ENCODE data around the gene CREB1. TPM values are rescaled to one million over a fixed set of nuclear protein-coding genes. Genes with fewer than 3 reads are reported as not detected.

Gene CREB1
- total and polyA plus RNA-seq, 9 of the 15 experiments (the other 6 are each of a cell fraction or from before 2014, with no cell fraction given) = 8.9 to 51.3 (median 19.5) TPM

DNA sequence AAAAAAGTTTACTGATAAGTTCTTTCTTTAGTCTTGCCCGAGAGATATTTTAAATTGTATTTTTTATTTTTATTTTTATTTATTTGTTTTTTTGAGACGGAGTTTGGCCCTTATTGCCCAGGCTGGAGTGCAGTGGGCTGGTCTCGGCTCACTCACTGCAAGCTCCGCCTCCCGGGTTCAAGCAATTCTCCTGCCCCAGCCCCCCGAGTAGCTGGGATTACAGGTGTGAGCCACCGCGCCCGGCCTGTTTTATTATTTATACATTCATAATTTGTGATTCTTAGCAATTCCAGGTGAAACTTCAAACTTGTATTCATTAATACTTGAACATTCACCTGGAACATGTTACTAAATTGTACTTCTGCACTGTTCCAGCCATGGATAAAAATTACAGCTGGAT lies 2.9 kb downstream of the CREB1 start (continued):
- TF ChIP-seq RREB1 (CRISPR knock-in tag; IDR thresholded peaks at IDR 0.05) (no peak), NR2C1 (IDR thresholded peaks at IDR 0.05) (no peak), NR2C1 (tag; IDR thresholded peaks at IDR 0.05) (no peak)

DNA sequence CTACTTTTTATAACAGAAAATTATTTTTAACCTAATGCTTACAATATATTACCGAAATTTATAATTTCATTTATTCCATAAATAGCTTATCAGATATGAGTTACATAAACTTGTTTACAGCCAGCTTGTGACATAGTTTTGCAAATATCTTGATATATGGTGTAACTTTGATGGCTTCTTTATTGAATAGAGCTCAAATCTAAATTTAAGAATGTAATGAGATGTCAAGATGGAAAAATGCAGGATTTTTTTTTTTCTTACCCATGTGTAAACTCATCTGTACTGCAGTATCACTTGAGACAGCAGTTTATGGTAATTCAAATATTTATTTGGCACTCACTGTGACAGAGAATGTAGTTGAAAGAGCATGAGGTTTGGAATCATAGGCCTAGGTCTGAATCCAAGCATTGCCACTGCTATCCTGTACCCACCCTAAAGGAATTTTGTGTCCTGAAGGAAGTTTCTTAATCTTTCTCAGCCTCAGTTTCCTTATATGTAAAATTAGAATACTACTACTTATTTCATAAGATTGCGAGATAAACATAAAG lies 3.8 kb downstream of the CREB1 start:
- Histone ChIP-seq H3K36me3 (ENCODE audit: control insufficient read depth, insufficient read depth, low read length) (peaks cover 5% of the 10 kb centered on the region; the same call in 1 of the 3 replicates), H3K27ac (ENCODE audit: extremely low read depth, low read depth, low read length) (peak overlapping the region; percentile 85), H3K4me2 (ENCODE audit: insufficient read depth, low read length) (peak overlapping the region; percentile 59), H3K4me1 (replicated peaks in 1 of 2; ENCODE audit: control insufficient read depth in 2 of 2, insufficient read depth in 2 of 2, low read length in 2 of 2) (peaks cover 10 to 14% of the 10 kb centered on the region in 2 experiments; a peak in 4 of 5 replicates), H3K27me3 (ENCODE audit: control insufficient read depth in 2 of 2, insufficient read depth in 2 of 2, low read length in 2 of 2) (no peaks in the 10 kb centered on the region), H2AFZ (ENCODE audit: low read depth, low read length) (no peak overlapping the region), H3K79me2 (ENCODE audit: control insufficient read depth, insufficient read depth, low read length) (peaks cover 93% of the 10 kb centered on the region), H4K20me1 (replicated peaks; ENCODE audit: control insufficient read depth, insufficient read depth, low read length) (no peaks in the 10 kb centered on the region), H3K9ac (ENCODE audit: insufficient read depth in 1 of 2, low read depth in 2 of 2, low read length in 2 of 2) (peak overlapping the region in 1 of 2 experiments; percentile 42; a peak in 2 of 4 replicates), H3K9me1 (ENCODE audit: control insufficient read depth, insufficient read depth, low read length) (no peaks in the 10 kb centered on the region), H3K4me3 (no peak overlapping the region), H3K9me3 (replicated peaks; ENCODE audit: control insufficient read depth, insufficient read depth, low read depth, low read length) (no peaks in the 10 kb centered on the region)
- ChIA-PET CTCF (ENCODE audit: low intra/inter-chr PET ratio) (no interaction called here), POLR2A (interaction anchor here (0.6 to 1.2 kb wide), 2 partner anchors 14 to 32 kb away, joined by 3 to 5 read pairs; no protein-coding TSS in a partner anchor)
- in situ Hi-C loops (cut with MboI) = no loop called here
- no peak for ATAC-seq
- DNase-seq (ENCODE audit: extremely low read depth in 1 of 4, low spot score in 3 of 4) = no peak
- intact Hi-C loops (cut with micrococcal nuclease) = no loop called here
- BruUV-seq (replicated peaks) = no TSS peak
- WGBS (ENCODE audit: insufficient coverage, low coverage, missing lambda C conversion rate) = 29% methylated on average over 2 of the region's 2 CpGs
- FAIRE-seq = no peak
- TF ChIP-seq, protein P1, sequence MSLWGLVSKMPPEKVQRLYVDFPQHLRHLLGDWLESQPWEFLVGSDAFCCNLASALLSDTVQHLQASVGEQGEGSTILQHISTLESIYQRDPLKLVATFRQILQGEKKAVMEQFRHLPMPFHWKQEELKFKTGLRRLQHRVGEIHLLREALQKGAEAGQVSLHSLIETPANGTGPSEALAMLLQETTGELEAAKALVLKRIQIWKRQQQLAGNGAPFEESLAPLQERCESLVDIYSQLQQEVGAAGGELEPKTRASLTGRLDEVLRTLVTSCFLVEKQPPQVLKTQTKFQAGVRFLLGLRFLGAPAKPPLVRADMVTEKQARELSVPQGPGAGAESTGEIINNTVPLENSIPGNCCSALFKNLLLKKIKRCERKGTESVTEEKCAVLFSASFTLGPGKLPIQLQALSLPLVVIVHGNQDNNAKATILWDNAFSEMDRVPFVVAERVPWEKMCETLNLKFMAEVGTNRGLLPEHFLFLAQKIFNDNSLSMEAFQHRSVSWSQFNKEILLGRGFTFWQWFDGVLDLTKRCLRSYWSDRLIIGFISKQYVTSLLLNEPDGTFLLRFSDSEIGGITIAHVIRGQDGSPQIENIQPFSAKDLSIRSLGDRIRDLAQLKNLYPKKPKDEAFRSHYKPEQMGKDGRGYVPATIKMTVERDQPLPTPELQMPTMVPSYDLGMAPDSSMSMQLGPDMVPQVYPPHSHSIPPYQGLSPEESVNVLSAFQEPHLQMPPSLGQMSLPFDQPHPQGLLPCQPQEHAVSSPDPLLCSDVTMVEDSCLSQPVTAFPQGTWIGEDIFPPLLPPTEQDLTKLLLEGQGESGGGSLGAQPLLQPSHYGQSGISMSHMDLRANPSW (CRISPR knock-in tag; IDR thresholded peaks at IDR 0.05) = no peak
- TF ChIP-seq SRSF1 (IDR thresholded peaks at IDR 0.05; ENCODE audit: low read depth, low read length) (no peak), MCM2 (IDR thresholded peaks at IDR 0.05; ENCODE audit: low read depth) (no peak), EP300 (IDR thresholded peaks at IDR 0.05; ENCODE audit: low read length) (no peak), ARID2 (IDR thresholded peaks at IDR 0.05) (no peak), KLF1 (tag; IDR thresholded peaks at IDR 0.05) (no peak), NFE2 (IDR thresholded peaks at IDR 0.05; ENCODE audit: low read depth) (no peak), ZC3H11A (IDR thresholded peaks at IDR 0.05; ENCODE audit: low read depth, low read length) (no peak)
- TF ChIP-seq, protein P2, sequence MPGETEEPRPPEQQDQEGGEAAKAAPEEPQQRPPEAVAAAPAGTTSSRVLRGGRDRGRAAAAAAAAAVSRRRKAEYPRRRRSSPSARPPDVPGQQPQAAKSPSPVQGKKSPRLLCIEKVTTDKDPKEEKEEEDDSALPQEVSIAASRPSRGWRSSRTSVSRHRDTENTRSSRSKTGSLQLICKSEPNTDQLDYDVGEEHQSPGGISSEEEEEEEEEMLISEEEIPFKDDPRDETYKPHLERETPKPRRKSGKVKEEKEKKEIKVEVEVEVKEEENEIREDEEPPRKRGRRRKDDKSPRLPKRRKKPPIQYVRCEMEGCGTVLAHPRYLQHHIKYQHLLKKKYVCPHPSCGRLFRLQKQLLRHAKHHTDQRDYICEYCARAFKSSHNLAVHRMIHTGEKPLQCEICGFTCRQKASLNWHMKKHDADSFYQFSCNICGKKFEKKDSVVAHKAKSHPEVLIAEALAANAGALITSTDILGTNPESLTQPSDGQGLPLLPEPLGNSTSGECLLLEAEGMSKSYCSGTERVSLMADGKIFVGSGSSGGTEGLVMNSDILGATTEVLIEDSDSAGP (CRISPR knock-in tag; IDR thresholded peaks at IDR 0.05) = no peak

Measured in K562 (cell line).